ENCODE measurements around the gene RNASE8.
A peak's percentile ranks its signal among the peaks of the same experiment; 100 is the strongest.

The RNASE8 gene

DNA sequence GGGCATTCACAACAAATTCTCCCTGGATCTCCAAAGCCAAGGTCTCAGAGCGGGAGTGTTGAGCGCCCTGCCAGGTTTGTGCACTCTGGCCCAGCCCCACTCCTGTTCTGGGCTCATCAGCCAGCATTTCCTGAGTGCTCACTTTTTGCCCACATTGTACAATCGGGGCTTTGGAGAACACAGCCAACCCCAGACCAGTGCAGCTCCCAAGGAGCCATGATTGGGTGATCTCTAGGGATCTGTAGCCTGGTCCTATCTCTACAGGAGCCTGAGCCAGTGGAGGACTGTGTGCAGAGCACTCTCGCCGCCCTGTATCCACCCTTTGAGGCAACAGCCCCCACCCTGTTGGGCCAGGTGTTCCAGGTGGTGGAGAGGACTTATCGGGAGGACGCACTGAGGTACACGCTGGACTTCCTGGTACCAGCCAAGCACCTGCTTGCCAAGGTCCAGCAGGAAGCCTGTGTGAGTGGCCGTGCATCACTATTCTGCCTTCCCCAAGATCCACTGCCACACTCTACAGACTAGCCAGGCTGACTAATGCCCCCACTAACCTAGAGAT, 15.2 kb downstream of the RNASE8 start:
- DNase-seq (ENCODE audit: low read depth): no peak

GRCh38 chr14:21073921-21074320, 16.3 kb downstream of the RNASE8 start:
- DNase-seq (ENCODE audit: low read depth): no peak

- no peak for DNase-seq (ENCODE audit: low read depth)
Measured at GRCh38 chr14:21074398-21075272, 17.0 kb downstream of the RNASE8 start.

- DNase-seq (ENCODE audit: low read depth): no peak
Measured at GRCh38 chr14:21075719-21076437, 18.3 kb downstream of the RNASE8 start.

- no peak for DNase-seq (ENCODE audit: low read depth)
Measured at GRCh38 chr14:21077672-21078071, 20.1 kb downstream of the RNASE8 start.

DNA sequence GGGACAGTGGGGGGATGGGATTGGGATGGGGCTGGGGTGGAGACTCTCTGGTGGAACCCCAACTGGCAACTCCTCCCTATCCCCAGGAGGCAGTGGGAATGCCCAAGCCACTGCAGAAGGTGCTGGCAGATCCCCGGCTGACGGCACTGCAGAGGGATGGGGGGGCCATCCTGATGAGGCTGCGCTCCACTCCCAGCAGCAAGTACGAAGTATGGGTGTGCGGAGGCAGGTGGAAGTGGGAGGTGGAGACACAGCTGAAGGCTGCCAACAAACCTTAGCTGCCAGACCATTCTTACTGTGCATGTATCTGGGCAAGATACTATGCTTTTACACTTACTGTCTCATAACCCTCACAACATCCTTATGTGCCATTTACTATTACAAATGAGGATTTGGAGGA, 20.7 kb downstream of the RNASE8 start:
- no peak for DNase-seq (ENCODE audit: low read depth)

- no peak for DNase-seq (ENCODE audit: low read depth)
Measured at GRCh38 chr14:21078726-21079125, 21.1 kb downstream of the RNASE8 start.

DNA sequence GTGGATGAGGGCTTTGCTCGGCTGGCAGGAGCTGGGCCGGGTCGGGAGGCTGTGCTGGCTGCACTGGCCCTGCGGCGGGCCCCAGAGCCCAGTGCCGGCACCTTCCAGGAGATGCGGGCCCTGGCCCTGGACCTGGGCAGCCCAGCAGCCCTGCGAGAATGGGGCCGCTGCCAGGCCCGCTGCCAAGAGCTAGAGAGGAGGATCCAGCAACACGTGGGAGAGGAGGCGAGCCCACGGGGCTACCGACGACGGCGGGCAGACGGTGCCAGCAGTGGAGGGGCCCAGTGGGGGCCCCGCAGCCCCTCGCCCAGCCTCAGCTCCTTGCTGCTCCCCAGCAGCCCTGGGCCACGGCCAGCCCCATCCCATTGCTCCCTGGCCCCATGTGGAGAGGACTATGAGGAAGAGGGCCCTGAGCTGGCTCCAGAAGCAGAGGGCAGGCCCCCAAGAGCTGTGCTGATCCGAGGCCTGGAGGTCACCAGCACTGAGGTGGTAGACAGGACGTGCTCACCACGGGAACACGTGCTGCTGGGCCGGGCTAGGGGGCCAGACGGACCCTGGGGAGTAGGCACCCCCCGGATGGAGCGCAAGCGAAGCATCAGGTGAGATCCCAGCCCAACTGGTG, 24.0 kb downstream of the RNASE8 start:
- DNase-seq (ENCODE audit: low read depth): no peak

DNA sequence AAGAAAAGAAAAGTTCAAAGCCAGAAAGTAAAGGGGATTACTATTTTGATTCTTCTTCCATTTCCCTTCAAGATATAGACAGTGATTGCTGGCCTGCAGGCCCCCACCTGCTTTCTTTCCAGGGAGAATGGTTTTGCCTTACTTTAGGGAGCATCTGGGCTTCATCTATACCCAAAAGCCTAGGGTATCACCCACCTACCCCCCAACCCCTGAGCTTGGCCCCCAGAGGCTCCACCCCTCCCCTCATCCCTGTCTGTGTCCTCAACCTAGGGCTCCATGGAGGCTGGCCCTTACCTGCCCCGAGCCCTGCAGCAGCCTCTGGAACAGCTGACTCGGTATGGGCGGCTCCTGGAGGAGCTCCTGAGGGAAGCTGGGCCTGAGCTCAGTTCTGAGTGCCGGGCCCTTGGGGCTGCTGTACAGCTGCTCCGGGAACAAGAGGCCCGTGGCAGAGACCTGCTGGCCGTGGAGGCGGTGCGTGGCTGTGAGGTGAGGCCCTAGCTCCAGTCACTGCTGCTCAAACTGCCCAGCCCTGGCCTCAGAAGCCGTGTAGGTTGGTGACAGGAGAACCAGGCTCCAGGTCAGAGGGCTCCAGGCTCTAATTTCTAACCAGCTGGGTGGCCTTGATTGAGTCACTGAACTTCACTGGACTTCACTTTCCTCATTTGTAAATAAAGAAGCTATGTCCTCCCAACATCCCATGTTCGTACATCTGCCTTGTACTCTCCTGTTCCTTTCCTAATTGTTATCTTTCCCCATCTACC, 26.1 kb downstream of the RNASE8 start:
- DNase-seq (ENCODE audit: low read depth): no peak

- no peak for DNase-seq (ENCODE audit: low read depth)
Measured at GRCh38 chr14:21084396-21084795, 26.8 kb downstream of the RNASE8 start.

DNA sequence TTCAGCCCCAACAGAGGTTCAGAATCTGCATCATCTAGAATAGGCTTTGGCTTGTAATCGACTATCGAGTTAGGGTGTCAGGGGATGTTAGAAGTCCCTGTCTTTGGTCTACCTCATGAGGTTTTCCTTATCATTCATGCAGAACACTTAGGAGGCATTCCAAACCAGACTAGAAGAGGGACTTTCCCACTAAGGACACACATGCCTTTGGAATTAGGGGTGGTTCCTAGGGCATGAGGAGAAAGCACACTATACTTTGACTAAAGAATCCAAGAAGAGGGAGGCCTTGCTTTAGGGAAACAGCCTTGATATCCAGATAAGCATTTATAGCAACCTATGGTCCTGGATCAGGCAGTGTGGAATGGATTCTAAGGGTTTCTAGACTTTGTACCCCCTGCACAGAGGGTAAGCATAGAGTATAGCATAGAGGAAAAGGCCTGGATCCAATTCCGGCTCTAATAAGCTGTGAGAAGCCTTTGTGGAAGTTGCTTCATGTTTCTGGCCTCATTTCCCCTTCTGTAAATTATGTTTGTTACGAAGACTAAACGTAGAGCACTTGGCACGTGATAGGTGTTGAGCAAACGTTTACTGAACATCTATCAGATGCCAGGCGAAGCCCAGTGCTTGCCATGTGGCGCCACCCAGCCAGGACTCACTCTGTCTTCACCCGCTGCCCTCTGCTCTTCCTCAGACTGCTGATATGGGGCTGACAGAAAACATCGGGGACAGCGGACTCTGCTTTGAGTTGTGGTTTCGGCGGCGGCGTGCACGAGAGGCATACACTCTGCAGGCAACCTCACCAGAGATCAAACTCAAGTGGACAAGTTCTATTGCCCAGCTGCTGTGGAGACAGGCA, 27.6 kb downstream of the RNASE8 start:
- DNase-seq (ENCODE audit: low read depth): no peak

DNA sequence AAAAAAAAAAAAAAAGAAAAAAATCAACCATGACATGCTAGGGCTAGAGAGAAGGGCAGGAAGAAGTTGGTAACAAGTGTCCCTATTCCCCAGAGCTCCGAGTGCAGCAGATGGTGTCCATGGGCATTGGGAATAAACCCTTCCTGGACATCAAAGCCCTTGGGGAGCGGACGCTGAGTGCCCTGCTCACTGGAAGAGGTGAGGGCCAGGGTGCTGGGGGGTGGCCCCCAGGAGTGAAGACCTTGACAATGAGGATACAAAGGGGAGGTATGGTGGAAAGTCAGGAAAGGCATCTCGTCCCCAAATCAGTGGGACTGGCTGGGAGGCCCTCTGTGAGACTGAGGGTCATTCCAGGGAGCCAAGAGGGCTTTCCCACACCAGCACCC, 29.3 kb downstream of the RNASE8 start:
- no peak for DNase-seq (ENCODE audit: low read depth)

DNA sequence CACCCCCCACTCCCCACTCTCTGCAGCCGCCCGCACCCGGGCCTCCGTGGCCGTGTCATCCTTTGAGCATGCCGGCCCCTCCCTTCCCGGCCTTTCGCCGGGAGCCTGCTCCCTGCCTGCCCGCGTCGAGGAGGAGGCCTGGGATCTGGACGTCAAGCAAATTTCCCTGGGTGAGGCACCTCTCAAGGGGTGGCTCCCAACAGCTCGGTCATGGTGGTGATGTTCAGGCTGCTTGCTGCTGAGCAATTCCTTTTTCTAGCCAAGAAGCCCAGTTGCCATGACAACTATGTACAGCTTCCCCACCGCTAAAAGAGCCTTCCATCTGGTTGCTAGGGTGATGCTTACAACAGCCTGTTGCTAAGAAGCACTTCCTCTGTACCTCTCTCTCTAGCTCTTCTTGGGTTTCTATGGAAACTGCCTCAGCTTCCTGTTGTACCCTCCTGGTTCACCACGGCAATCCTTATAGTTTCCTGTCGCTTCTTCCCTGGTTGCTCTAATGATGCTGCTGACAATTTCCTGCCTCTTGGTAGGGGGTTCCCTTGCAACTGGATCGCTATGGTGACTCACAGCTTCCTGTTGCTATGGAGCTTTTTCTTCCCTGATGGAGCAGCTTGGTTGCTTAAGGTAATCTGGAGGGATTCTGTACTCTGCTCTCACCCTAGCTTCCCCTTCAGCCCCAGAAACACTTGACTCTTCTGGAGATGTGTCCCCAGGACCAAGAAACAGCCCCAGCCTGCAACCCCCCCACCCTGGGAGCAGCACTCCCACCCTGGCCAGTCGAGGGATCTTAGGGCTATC, 29.9 kb downstream of the RNASE8 start:
- peak; percentile 46 for DNase-seq (ENCODE audit: low read depth)

- DNase-seq (ENCODE audit: low read depth): no peak
Measured at GRCh38 chr14:21088687-21089086, 31.1 kb downstream of the RNASE8 start.

- no peak for DNase-seq (ENCODE audit: low read depth)
Measured at GRCh38 chr14:21089271-21089670, 31.6 kb downstream of the RNASE8 start.

DNA sequence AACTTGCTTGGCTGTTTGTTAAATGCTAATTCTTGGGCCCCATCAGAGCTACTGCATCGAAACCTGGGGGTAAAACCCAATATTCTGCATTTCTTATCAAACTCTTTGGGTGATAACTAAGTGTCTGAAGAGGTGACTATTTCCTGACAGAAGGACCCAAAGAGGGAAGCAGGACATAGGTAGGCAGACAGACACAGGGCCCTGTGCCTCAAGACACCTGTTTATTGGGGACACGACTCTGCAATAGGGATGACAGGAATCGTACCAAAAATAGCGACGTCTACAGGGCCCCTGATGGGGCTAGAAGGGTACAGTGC, 32.2 kb downstream of the RNASE8 start:
- no peak for DNase-seq (ENCODE audit: low read depth)

DNA sequence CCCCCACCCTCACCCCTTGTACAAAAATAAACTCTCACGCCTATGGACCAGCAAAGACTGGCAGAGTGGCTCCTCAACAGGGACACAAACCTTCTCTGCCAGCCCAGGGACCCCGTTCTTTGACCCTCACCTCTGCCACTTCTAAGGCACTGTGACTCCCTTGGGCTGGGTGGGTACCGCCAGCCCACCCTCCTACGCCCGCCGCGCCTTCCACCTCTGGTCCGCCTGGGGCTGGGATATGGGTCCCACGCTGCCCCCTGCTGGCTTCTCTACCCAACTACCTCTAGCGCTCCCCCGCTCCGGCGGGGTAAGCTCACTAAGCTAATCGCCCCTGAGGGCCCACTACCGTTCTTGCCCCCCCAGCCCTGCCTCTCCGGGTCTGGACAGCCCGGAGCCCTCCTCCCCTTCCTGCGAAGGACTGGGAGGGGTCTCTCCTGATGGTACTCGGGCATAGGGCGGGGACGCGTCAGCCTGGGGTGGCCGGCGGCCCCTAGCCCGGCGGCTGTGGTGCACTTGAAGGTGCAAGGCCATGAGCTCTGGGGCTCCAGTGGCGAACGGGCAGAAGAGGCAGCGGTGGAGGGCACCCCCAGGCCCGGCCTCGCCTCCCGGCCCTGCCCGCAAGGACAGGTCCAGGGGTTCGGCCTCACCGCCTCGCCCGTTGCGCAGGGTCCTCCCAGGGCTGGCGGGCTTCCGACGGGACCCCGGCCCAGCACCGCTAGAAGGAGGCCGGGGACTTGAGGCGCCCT, 32.7 kb downstream of the RNASE8 start:
- DNase-seq (ENCODE audit: low read depth): no peak

- no peak for DNase-seq (ENCODE audit: low read depth)
Measured at GRCh38 chr14:21090940-21091663, 33.5 kb downstream of the RNASE8 start.

GRCh38 chr14:21091821-21092272, 34.2 kb downstream of the RNASE8 start:
- no peak for DNase-seq (ENCODE audit: low read depth)
